Suprapubic skin (tissue), 4 donors: ENCODE measurements around the gene ASIC4. TPM values are rescaled to one million over a fixed set of nuclear protein-coding genes. Genes with fewer than 3 reads are reported as not detected.

Experiments used
- DNase-seq, 2 donors: peaks; one replicate each; pipeline ENCODE4 v3.0.0-alpha.2; 2019; ENCODE audit warnings: low spot score in 2 of 2
- H3K27ac ChIP-seq: fragments of 200-600 bp; sonication (generic); one replicate; pipeline ENCODE4 v1.5.1; 2019
- H3K27me3 ChIP-seq: fragments of 200-600 bp; sonication (generic); one replicate; pipeline ENCODE4 v1.5.1; 2019
- H3K36me3 ChIP-seq: fragments of 200-600 bp; sonication (generic); one replicate; pipeline ENCODE4 v1.5.1; 2019
- H3K4me1 ChIP-seq: fragments of 200-600 bp; sonication (generic); one replicate; pipeline ENCODE4 v1.5.1; 2019
- H3K4me3 ChIP-seq: fragments of 200-600 bp; sonication (generic); one replicate; pipeline ENCODE4 v1.5.1; 2019; ENCODE audit warnings: mild to moderate bottlenecking
- H3K9me3 ChIP-seq: fragments of 200-600 bp; sonication (generic); one replicate; pipeline ENCODE4 v1.5.1; 2019
- CTCF ChIP-seq, 2 donors: fragments of 200-600 bp in 1 of 2; fragments of 450-650 bp in 1 of 2; sonication (generic) in 1 of 2; IDR thresholded peaks; one replicate each; pipeline ENCODE4 v1.5.1; 2016 to 2019; ENCODE audit warnings: antibody characterized with exemption in 2 of 2, mild to moderate bottlenecking in 1 of 2, moderate library complexity in 1 of 2
- EP300 ChIP-seq: sonication (generic); formaldehyde crosslinking; IDR thresholded peaks from one replicate; pipeline ENCODE4 v1.6.1; 2017; ENCODE audit warnings: antibody characterized with exemption
- POLR2A ChIP-seq, 2 donors: fragments of 450-650 bp; IDR thresholded peaks; one replicate each; pipeline ENCODE4 v1.6.1; 2017; ENCODE audit warnings: antibody characterized with exemption in 2 of 2, mild to moderate bottlenecking in 2 of 2, moderate library complexity in 2 of 2
- POLR2AphosphoS5 ChIP-seq, 3 donors: sonication (generic); formaldehyde crosslinking; IDR thresholded peaks; one replicate each; pipeline ENCODE4 v1.6.1; 2017; ENCODE audit warnings: antibody characterized with exemption in 3 of 3
- WGBS: methylation state at CpG from one replicate; pipeline ENCODE4 v1.1.5; 2018; 5-methylcytosine and 5-hydroxymethylcytosine counted together
- total RNA-seq, 4 donors: library from RNA; depleted of rRNA; stranded (reverse); fragments of >200 nt; gene quantifications; one replicate each; pipeline ENCODE4 v1.1.0, GENCODE V29; 2016

Gene ASIC4
- total RNA-seq, 4 donors from 2014 or later: not detected

DNA sequence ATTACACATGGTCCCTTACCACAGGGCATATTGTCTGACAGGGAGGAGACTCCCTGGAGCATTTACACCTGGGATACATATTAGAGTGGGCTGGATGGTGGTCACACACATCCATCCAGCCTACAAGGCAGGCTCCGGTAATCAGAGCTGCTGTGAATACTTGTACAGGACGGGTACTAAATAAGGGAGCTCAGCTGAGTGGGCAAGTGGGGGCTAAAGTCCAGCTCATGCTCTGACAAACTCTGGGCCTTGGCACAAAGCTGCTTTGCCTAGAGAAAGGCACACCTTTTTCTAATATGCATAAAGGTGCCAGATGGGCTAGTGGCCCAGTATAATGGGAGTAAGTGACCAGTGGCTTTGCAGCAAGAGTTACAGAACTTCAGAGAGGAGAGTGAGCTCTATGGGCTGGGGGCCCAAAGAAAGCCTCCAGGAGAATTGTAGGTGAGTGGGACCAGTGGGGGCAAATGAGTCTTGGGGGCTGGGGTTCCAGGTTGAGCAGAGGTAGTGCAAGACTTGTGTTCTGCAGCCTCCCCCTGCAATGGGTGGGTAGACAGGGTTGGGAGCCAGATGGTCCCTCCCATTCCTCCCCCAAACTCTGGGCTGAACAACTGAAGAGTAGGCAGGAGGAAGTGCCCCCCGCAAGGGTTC lies 31.1 kb downstream of the ASIC4 start:
- Histone ChIP-seq H3K9me3 (no peaks in the 10 kb centered on the region), H3K4me3 (no peak overlapping the region), H3K4me1 (peaks cover 26% of the 10 kb centered on the region), H3K27ac (no peak overlapping the region), H3K27me3 (no peaks in the 10 kb centered on the region), H3K36me3 (peaks cover 6% of the 10 kb centered on the region)
- WGBS: 83% methylated on average over 3 of the region's 3 CpGs
- DNase-seq: no peak
- TF ChIP-seq POLR2AphosphoS5 (IDR thresholded peaks at IDR 0.05) (no peak), EP300 (no peak), CTCF (IDR thresholded peaks at IDR 0.05) (no peak), POLR2A (IDR thresholded peaks at IDR 0.05) (no peak)

- H3K36me3 ChIP-seq: peaks cover 3% of the 10 kb centered on the region
- no peaks in the 10 kb centered on the region for H3K27me3 ChIP-seq
- TF ChIP-seq POLR2AphosphoS5 (IDR thresholded peaks at IDR 0.05) (no peak), EP300 (no peak), POLR2A (IDR thresholded peaks at IDR 0.05) (no peak), CTCF (IDR thresholded peaks at IDR 0.05) (no peak)
- no peak for DNase-seq
- no peak overlapping the region for H3K27ac ChIP-seq
- H3K9me3 ChIP-seq: no peaks in the 10 kb centered on the region
- H3K4me1 ChIP-seq: peaks cover 26% of the 10 kb centered on the region
- H3K4me3 ChIP-seq: no peak overlapping the region
- WGBS: 62% methylated on average over 4 of the region's 4 CpGs
These were observed 31.7 kb downstream of the ASIC4 start for GRCh38 chr2:219545943-219546352.

DNA sequence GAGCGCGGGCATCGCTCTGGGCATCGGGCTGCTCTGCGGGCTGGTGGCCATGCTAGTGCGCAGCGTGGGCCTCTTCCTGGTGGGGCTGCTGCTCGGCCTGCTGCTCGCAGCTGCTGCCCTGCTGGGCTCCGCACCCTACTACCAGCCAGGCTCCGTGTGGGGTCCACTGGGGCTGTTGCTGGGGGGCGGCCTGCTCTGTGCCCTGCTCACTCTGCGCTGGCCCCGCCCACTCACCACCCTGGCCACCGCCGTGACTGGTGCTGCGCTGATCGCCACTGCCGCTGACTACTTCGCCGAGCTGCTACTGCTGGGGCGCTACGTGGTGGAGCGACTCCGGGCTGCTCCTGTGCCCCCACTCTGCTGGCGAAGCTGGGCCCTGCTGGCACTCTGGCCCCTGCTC lies 33.3 kb downstream of the ASIC4 start:
- Histone ChIP-seq H3K27me3 (peaks cover 11% of the 10 kb centered on the region), H3K4me1 (peaks cover 28% of the 10 kb centered on the region), H3K36me3 (no peaks in the 10 kb centered on the region), H3K27ac (no peak overlapping the region), H3K4me3 (no peak overlapping the region), H3K9me3 (no peaks in the 10 kb centered on the region)
- DNase-seq: no peak
- no peak for TF ChIP-seq POLR2AphosphoS5 (IDR thresholded peaks at IDR 0.05)
- no peak for TF ChIP-seq CTCF (IDR thresholded peaks at IDR 0.05)
- TF ChIP-seq EP300: no peak
- no peak for TF ChIP-seq POLR2A (IDR thresholded peaks at IDR 0.05)
- 93% methylated on average over 14 of the region's 26 CpGs for WGBS

- peaks cover 28% of the 10 kb centered on the region for H3K4me1 ChIP-seq
- H3K36me3 ChIP-seq: no peaks in the 10 kb centered on the region
- DNase-seq: no peak
- no peak overlapping the region for H3K4me3 ChIP-seq
- WGBS: 95% methylated on average over 16 of the region's 18 CpGs
- H3K9me3 ChIP-seq: no peaks in the 10 kb centered on the region
- TF ChIP-seq CTCF (IDR thresholded peaks at IDR 0.05) (no peak), EP300 (no peak), POLR2A (IDR thresholded peaks at IDR 0.05) (no peak), POLR2AphosphoS5 (IDR thresholded peaks at IDR 0.05) (no peak)
- H3K27me3 ChIP-seq: peaks cover 24% of the 10 kb centered on the region
- H3K27ac ChIP-seq: no peak overlapping the region
These were observed 34.7 kb downstream of the ASIC4 start for GRCh38 chr2:219548990-219549389.

DNA sequence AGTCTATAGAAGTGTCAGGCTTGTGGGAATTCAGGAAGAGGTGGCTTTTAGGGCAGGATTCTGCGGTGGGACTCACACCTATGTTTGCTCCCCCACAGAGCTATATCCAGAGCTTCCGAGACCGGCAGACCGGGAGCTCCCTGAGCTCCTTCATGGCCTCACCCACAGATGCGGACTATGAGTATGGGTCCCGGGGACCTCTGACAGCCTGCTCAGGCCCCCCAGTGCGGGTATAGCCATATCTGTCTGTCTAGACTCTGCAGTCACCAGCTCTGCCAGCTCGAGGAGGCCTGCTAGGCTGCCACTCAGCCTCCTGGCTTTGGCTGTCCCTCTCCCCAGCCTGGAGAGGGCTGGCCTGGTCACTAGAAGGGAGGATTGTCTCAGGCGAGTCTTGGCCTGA lies 35.3 kb downstream of the ASIC4 start:
- no peak for DNase-seq

More for the DNA sequence above, 35.3 kb downstream of the ASIC4 start:
- H3K9me3 ChIP-seq: no peaks in the 10 kb centered on the region
- 75% methylated on average over 2 of the region's 9 CpGs for WGBS
- H3K27me3 ChIP-seq: peaks cover 25% of the 10 kb centered on the region
- no peaks in the 10 kb centered on the region for H3K36me3 ChIP-seq
- no peak overlapping the region for H3K4me3 ChIP-seq
- peaks cover 22% of the 10 kb centered on the region for H3K4me1 ChIP-seq
- H3K27ac ChIP-seq: no peak overlapping the region
- TF ChIP-seq POLR2A (IDR thresholded peaks at IDR 0.05) (no peak), POLR2AphosphoS5 (IDR thresholded peaks at IDR 0.05) (no peak), EP300 (no peak)
